Measurements from ENCODE around the gene IPO4. TPM values are rescaled to one million over a fixed set of nuclear protein-coding genes. Genes with fewer than 3 reads are reported as not detected.

The IPO4 gene
- total and polyA plus RNA-seq, 12 donors, result 19.1 to 84.9 (median 42.8) TPM

GRCh38 chr14:24215495-24216344, 27.1 kb upstream of the IPO4 start, which contains the start of gene MDP1:
MDP1 (minus strand) TSS chr14:24216066; CDS start chr14:24215955, 111 bp downstream.
- TF ChIP-seq CTCF (IDR thresholded peaks at IDR 0.05) (peak; percentile 12 to 54 (median 46)), POLR2A (IDR thresholded peaks at IDR 0.05) (peak; percentile 83 to 94)
- peak within 1 kb of the TSS; percentile 64 to 98 (median 84) for H3K27ac ChIP-seq
- WGBS, 4 donors, result 1% methylated on average over 16 to 40 of the region's 40 CpGs

GRCh38 chr14:24213866-24214662, 25.4 kb upstream of the IPO4 start:
- no peaks in the 10 kb centered on the region for H3K9me3 ChIP-seq (replicated peaks in 1 of 3)
- peak overlapping the region in 2 of 4 donors; percentile 35 to 67 for H3K4me3 ChIP-seq
- intact Hi-C loops (cut with DNase I), result no loop called here
- DNase-seq, result peak in 1 of 7 donors; percentile 9
- H3K27me3 ChIP-seq, result no peaks in the 10 kb centered on the region
- peaks cover 17 to 25% of the 10 kb centered on the region in 2 donors for H3K4me1 ChIP-seq (replicated peaks in 1 of 2)
- TF ChIP-seq CTCF (IDR thresholded peaks at IDR 0.05) (no peak), POLR2A (IDR thresholded peaks at IDR 0.05) (no peak)
- H3K36me3 ChIP-seq (replicated peaks in 1 of 2), result peaks cover 0 to 33% of the 10 kb centered on the region in 2 donors
- WGBS, 4 donors, result 92 to 95% (median 94%) methylated on average over 7 of the region's 7 CpGs
- peak overlapping the region; percentile 90 to 99 (median 97) for H3K27ac ChIP-seq

More at GRCh38 chr14:24215495-24216344, 27.1 kb upstream of the IPO4 start, which contains the start of gene MDP1:
- peak; percentile 84 to 94 (median 88) for DNase-seq
- H3K4me3 ChIP-seq, result peak within 1 kb of the TSS; percentile 43 to 86 (median 64)
- peaks cover 0 to 16% of the 10 kb centered on the region in 2 donors for H3K36me3 ChIP-seq (replicated peaks in 1 of 2)
- intact Hi-C loops (cut with DNase I), result no loop called here
- peaks cover 17 to 25% of the 10 kb centered on the region in 2 donors for H3K4me1 ChIP-seq (replicated peaks in 1 of 2)
- no peaks in the 10 kb centered on the region for H3K9me3 ChIP-seq (replicated peaks in 1 of 3)
- H3K27me3 ChIP-seq, result no peaks in the 10 kb centered on the region

- intact Hi-C loops (cut with DNase I), result no loop called here
- WGBS, 4 donors, result 0 to 1% (median 1%) methylated on average over 36 to 53 of the region's 53 CpGs
- Histone ChIP-seq H3K4me3 (peak within 1 kb of the TSS in 3 of 4 donors; percentile 35 to 67 (median 43)), H3K27me3 (no peaks in the 10 kb centered on the region), H3K9me3 (replicated peaks in 1 of 3) (no peaks in the 10 kb centered on the region), H3K36me3 (replicated peaks in 1 of 2) (peaks cover 0 to 38% of the 10 kb centered on the region in 2 donors), H3K27ac (peak within 1 kb of the TSS; percentile 90 to 99 (median 97)), H3K4me1 (replicated peaks in 1 of 2) (peaks cover 17 to 25% of the 10 kb centered on the region in 2 donors)
- TF ChIP-seq POLR2A (IDR thresholded peaks at IDR 0.05) (peak; percentile 95 to 98), CTCF (IDR thresholded peaks at IDR 0.05) (peak in 3 of 6 experiments; percentile 18 to 40 (median 35))
- peak; percentile 94 to 99 (median 99) for DNase-seq
Observed at GRCh38 chr14:24212924-24213865, 24.6 kb upstream of the IPO4 start, which contains the start of gene CHMP4A. CHMP4A (minus strand) TSS chr14:24213488; CDS start chr14:24213439, 49 bp downstream.
